Measurements from ENCODE around the gene OPRM1. TPM values are rescaled to one million over a fixed set of nuclear protein-coding genes. Genes with fewer than 3 reads are reported as not detected.

Gene OPRM1
- total and polyA plus RNA-seq, 9 donors: not detected

GRCh38 chr6:154156135-154156896, 117.3 kb downstream of the OPRM1 start:
- no peaks in the 10 kb centered on the region for H3K36me3 ChIP-seq
- H3K4me3 ChIP-seq: no peak overlapping the region
- intact Hi-C loops (cut with DNase I): loop anchor here in 2 of 4 donors (5.0 to 10.0 kb wide), 2 partner anchors 121 to 248 kb away; no protein-coding TSS in a partner anchor
- TF ChIP-seq EP300 (IDR thresholded peaks at IDR 0.05) (no peak), CTCF (IDR thresholded peaks at IDR 0.05) (no peak), POLR2A (IDR thresholded peaks at IDR 0.05) (no peak)
- 80 to 90% (median 85%) methylated on average over 11 of the region's 11 CpGs for WGBS, 3 donors
- H3K9me3 ChIP-seq: no peaks in the 10 kb centered on the region
- DNase-seq: peak in 1 of 5 donors; percentile 27
- H3K27me3 ChIP-seq: no peaks in the 10 kb centered on the region
- H3K27ac ChIP-seq: peak overlapping the region in 1 of 2 donors; percentile 54
- H3K4me1 ChIP-seq (ENCODE audit: insufficient read depth): peaks cover 1% of the 10 kb centered on the region

GRCh38 chr6:154157082-154157481, 118.0 kb downstream of the OPRM1 start:
- WGBS, 3 donors: 38 to 47% (median 42%) methylated on average over 4 of the region's 4 CpGs

GRCh38 chr6:154157706-154158105, 118.7 kb downstream of the OPRM1 start:
- peak overlapping the region in 1 of 2 donors; percentile 54 for H3K27ac ChIP-seq
- no peaks in the 10 kb centered on the region for H3K27me3 ChIP-seq
- no peak for TF ChIP-seq CTCF (IDR thresholded peaks at IDR 0.05)
- no peak for TF ChIP-seq EP300 (IDR thresholded peaks at IDR 0.05)
- no peak for TF ChIP-seq POLR2A (IDR thresholded peaks at IDR 0.05)
- no peak for DNase-seq
- H3K9me3 ChIP-seq: no peaks in the 10 kb centered on the region
- intact Hi-C loops (cut with DNase I): loop anchor here in 2 of 4 donors (5.0 to 10.0 kb wide), 2 partner anchors 120 to 247 kb away; no protein-coding TSS in a partner anchor
- no peak overlapping the region for H3K4me3 ChIP-seq
- peaks cover 1% of the 10 kb centered on the region for H3K4me1 ChIP-seq (ENCODE audit: insufficient read depth)
- H3K36me3 ChIP-seq: no peaks in the 10 kb centered on the region

More at GRCh38 chr6:154157082-154157481, 118.0 kb downstream of the OPRM1 start:
- intact Hi-C loops (cut with DNase I): loop anchor here in 2 of 4 donors (5.0 to 10.0 kb wide), 2 partner anchors 120 to 248 kb away; no protein-coding TSS in a partner anchor
- Histone ChIP-seq H3K36me3 (no peaks in the 10 kb centered on the region), H3K27me3 (no peaks in the 10 kb centered on the region), H3K9me3 (no peaks in the 10 kb centered on the region), H3K4me1 (ENCODE audit: insufficient read depth) (peaks cover 1% of the 10 kb centered on the region), H3K4me3 (no peak overlapping the region), H3K27ac (peak overlapping the region in 1 of 2 donors; percentile 54)
- TF ChIP-seq CTCF (IDR thresholded peaks at IDR 0.05): no peak
- TF ChIP-seq EP300 (IDR thresholded peaks at IDR 0.05): no peak
- TF ChIP-seq POLR2A (IDR thresholded peaks at IDR 0.05): no peak
- DNase-seq: no peak

- 90 to 91% (median 90%) methylated on average over 2 of the region's 2 CpGs for WGBS, 3 donors
- H3K4me3 ChIP-seq: no peak overlapping the region
- H3K9me3 ChIP-seq: no peaks in the 10 kb centered on the region
- H3K4me1 ChIP-seq (ENCODE audit: insufficient read depth): peaks cover 1% of the 10 kb centered on the region
- TF ChIP-seq EP300 (IDR thresholded peaks at IDR 0.05): no peak
- TF ChIP-seq POLR2A (IDR thresholded peaks at IDR 0.05): no peak
- no peak for TF ChIP-seq CTCF (IDR thresholded peaks at IDR 0.05)
- intact Hi-C loops (cut with DNase I): loop anchor here in 2 of 4 donors (5.0 to 10.0 kb wide), 2 partner anchors 118 to 246 kb away; no protein-coding TSS in a partner anchor
- H3K27me3 ChIP-seq: no peaks in the 10 kb centered on the region
- H3K36me3 ChIP-seq: no peaks in the 10 kb centered on the region
- no peak overlapping the region for H3K27ac ChIP-seq
- DNase-seq: no peak
Observed at GRCh38 chr6:154159126-154159525, 120.1 kb downstream of the OPRM1 start.

Data from ovary (tissue), 9 donors.